A673 (cell line): Measurements from ENCODE around the gene CCDC15.

Experiments
- EZH2 ChIP-seq: fragments of 200-600 bp; sonication (generic); IDR thresholded peaks from 2 replicates; pipeline ENCODE4 v1.6.1; 2017; ENCODE audit warnings: borderline replicate concordance, low read depth, mild to moderate bottlenecking, mixed read lengths, antibody characterized with exemption, low read length; ENCODE audit not compliant: poor library complexity, severe bottlenecking
- TF ChIP-seq, protein P1 (sequence below): fragments of 300-800, 200-600 bp; sonication (generic); conservative IDR thresholded peaks from 2 replicates; pipeline ENCODE4 v1.5.1; 2017; ENCODE audit warnings: low read depth, mild to moderate bottlenecking, antibody characterized with exemption, low read length, moderate library complexity, mixed read lengths

DNA sequence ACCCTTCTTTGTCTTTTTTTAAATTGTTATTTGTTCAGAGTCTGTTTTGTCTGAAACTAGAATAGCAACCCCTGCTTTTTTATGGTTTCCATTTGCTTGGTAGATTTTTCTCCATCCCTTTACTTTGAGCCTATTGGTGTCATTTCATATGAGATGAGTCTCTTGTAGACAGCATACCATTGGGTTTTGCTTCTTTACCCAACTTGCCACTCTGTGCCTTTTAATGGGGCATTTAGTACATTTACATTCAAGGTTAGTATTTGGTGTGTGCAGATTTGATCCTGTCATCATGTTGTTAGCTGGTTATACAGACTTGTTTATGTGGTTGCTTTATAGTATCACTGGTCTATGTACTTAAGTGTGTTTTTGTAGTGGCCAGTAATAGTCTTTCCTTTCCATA is 28.0 kb downstream of the CCDC15 start:
- TF ChIP-seq, protein P1, sequence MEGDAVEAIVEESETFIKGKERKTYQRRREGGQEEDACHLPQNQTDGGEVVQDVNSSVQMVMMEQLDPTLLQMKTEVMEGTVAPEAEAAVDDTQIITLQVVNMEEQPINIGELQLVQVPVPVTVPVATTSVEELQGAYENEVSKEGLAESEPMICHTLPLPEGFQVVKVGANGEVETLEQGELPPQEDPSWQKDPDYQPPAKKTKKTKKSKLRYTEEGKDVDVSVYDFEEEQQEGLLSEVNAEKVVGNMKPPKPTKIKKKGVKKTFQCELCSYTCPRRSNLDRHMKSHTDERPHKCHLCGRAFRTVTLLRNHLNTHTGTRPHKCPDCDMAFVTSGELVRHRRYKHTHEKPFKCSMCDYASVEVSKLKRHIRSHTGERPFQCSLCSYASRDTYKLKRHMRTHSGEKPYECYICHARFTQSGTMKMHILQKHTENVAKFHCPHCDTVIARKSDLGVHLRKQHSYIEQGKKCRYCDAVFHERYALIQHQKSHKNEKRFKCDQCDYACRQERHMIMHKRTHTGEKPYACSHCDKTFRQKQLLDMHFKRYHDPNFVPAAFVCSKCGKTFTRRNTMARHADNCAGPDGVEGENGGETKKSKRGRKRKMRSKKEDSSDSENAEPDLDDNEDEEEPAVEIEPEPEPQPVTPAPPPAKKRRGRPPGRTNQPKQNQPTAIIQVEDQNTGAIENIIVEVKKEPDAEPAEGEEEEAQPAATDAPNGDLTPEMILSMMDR = no peak
- no peak for TF ChIP-seq EZH2
